ENCODE results near the gene KATNB1.

KATNB1 gene

GRCh38 chr16:57724531-57724930 lies 11.0 kb upstream of the KATNB1 start:
- peaks cover 0 to 45% (median 10%) of the 10 kb centered on the region in 4 experiments for H3K4me1 ChIP-seq (ENCODE audit: control extremely low read depth in 1 of 4, control insufficient read depth in 4 of 4, insufficient read depth in 4 of 4, low read length in 3 of 4)
- no peak overlapping the region for H3K27ac ChIP-seq (ENCODE audit: insufficient read depth in 1 of 2, low read depth in 1 of 2, low read length in 2 of 2, poor library complexity in 1 of 2, severe bottlenecking in 2 of 2)
- ChIA-PET POLR2A (interaction anchor here (0.6 to 2.0 kb wide), 2 partner anchors 35 to 73 kb away, joined by 3 to 5 read pairs; no protein-coding TSS in a partner anchor), CTCF (interaction anchor here (0.5 to 11.7 kb wide), 10 partner anchors 10 to 1098 kb away, joined by 3 to 72 read pairs (median 4); no protein-coding TSS in a partner anchor)
- no peaks in the 10 kb centered on the region for H3K36me3 ChIP-seq (ENCODE audit: control insufficient read depth in 4 of 4, insufficient read depth in 4 of 4, low read length in 3 of 4)
- no peak overlapping the region for H3K4me3 ChIP-seq (ENCODE audit: control insufficient read depth in 1 of 7, extremely low read depth in 1 of 7, insufficient read depth in 4 of 7, low read depth in 2 of 7, low read length in 6 of 7)
- H3K9me3 ChIP-seq (ENCODE audit: control extremely low read depth in 1 of 5, control insufficient read depth in 4 of 5, insufficient read depth in 2 of 5, low read depth in 1 of 5, low read length in 4 of 5) = no peaks in the 10 kb centered on the region
- WGBS (ENCODE audit: insufficient coverage) = 78% methylated on average over 11 of the region's 15 CpGs
- H3K27me3 ChIP-seq (replicated peaks in 2 of 5; ENCODE audit: control insufficient read depth in 4 of 5, insufficient read depth in 5 of 5, low read length in 4 of 5) = no peaks in the 10 kb centered on the region
- DNase-seq = peak in 2 of 3 donors; percentile 58 to 66

GRCh38 chr16:57725151-57725550 lies 10.4 kb upstream of the KATNB1 start:
- DNase-seq = peak in 2 of 3 donors; percentile 49 to 55

GRCh38 chr16:57725554-57725953 lies 10.0 kb upstream of the KATNB1 start:
- DNase-seq = no peak
- no peak overlapping the region for H3K4me3 ChIP-seq (ENCODE audit: control insufficient read depth in 1 of 7, extremely low read depth in 1 of 7, insufficient read depth in 4 of 7, low read depth in 2 of 7, low read length in 6 of 7)
- WGBS (ENCODE audit: insufficient coverage) = 100% methylated on average over 3 of the region's 5 CpGs
- POLR2A ChIA-PET = interaction anchor here (2.0 kb wide), 1 partner anchor 36 kb away, joined by 5 read pairs; no protein-coding TSS in a partner anchor
- H3K36me3 ChIP-seq (ENCODE audit: control insufficient read depth in 4 of 4, insufficient read depth in 4 of 4, low read length in 3 of 4) = no peaks in the 10 kb centered on the region
- no peak overlapping the region for H3K27ac ChIP-seq (ENCODE audit: insufficient read depth in 1 of 2, low read depth in 1 of 2, low read length in 2 of 2, poor library complexity in 1 of 2, severe bottlenecking in 2 of 2)
- CTCF ChIA-PET = interaction anchor here (0.9 to 11.7 kb wide), 7 partner anchors 11 to 134 kb away, joined by 3 to 72 read pairs (median 5); no protein-coding TSS in a partner anchor
- no peaks in the 10 kb centered on the region for H3K27me3 ChIP-seq (replicated peaks in 2 of 5; ENCODE audit: control insufficient read depth in 4 of 5, insufficient read depth in 5 of 5, low read length in 4 of 5)
- H3K9me3 ChIP-seq (ENCODE audit: control extremely low read depth in 1 of 5, control insufficient read depth in 4 of 5, insufficient read depth in 2 of 5, low read depth in 1 of 5, low read length in 4 of 5) = no peaks in the 10 kb centered on the region
- peaks cover 0 to 41% (median 8%) of the 10 kb centered on the region in 4 experiments for H3K4me1 ChIP-seq (ENCODE audit: control extremely low read depth in 1 of 4, control insufficient read depth in 4 of 4, insufficient read depth in 4 of 4, low read length in 3 of 4)

More at GRCh38 chr16:57725151-57725550, 10.4 kb upstream of the KATNB1 start:
- no peaks in the 10 kb centered on the region for H3K27me3 ChIP-seq (replicated peaks in 2 of 5; ENCODE audit: control insufficient read depth in 4 of 5, insufficient read depth in 5 of 5, low read length in 4 of 5)
- 100% methylated on average over 3 of the region's 5 CpGs for WGBS (ENCODE audit: insufficient coverage)
- no peaks in the 10 kb centered on the region for H3K9me3 ChIP-seq (ENCODE audit: control extremely low read depth in 1 of 5, control insufficient read depth in 4 of 5, insufficient read depth in 2 of 5, low read depth in 1 of 5, low read length in 4 of 5)
- H3K4me3 ChIP-seq (ENCODE audit: control insufficient read depth in 1 of 7, extremely low read depth in 1 of 7, insufficient read depth in 4 of 7, low read depth in 2 of 7, low read length in 6 of 7) = no peak overlapping the region
- H3K4me1 ChIP-seq (ENCODE audit: control extremely low read depth in 1 of 4, control insufficient read depth in 4 of 4, insufficient read depth in 4 of 4, low read length in 3 of 4) = peaks cover 0 to 45% (median 10%) of the 10 kb centered on the region in 4 experiments
- H3K36me3 ChIP-seq (ENCODE audit: control insufficient read depth in 4 of 4, insufficient read depth in 4 of 4, low read length in 3 of 4) = no peaks in the 10 kb centered on the region
- no peak overlapping the region for H3K27ac ChIP-seq (ENCODE audit: insufficient read depth in 1 of 2, low read depth in 1 of 2, low read length in 2 of 2, poor library complexity in 1 of 2, severe bottlenecking in 2 of 2)
- ChIA-PET CTCF (interaction anchor here (0.5 to 11.7 kb wide), 9 partner anchors 11 to 1098 kb away, joined by 3 to 72 read pairs (median 4); no protein-coding TSS in a partner anchor), POLR2A (interaction anchor here (0.6 to 2.0 kb wide), 2 partner anchors 35 to 74 kb away, joined by 3 to 5 read pairs; no protein-coding TSS in a partner anchor)

GRCh38 chr16:57725976-57726375 lies 9.6 kb upstream of the KATNB1 start:
- ChIA-PET CTCF (interaction anchor here (0.9 to 11.7 kb wide), 5 partner anchors 11 to 134 kb away, joined by 3 to 72 read pairs (median 14); no protein-coding TSS in a partner anchor), POLR2A (interaction anchor here (2.0 kb wide), 1 partner anchor 36 kb away, joined by 5 read pairs; no protein-coding TSS in a partner anchor)
- Histone ChIP-seq H3K4me3 (ENCODE audit: control insufficient read depth in 1 of 7, extremely low read depth in 1 of 7, insufficient read depth in 4 of 7, low read depth in 2 of 7, low read length in 6 of 7) (no peak overlapping the region), H3K27ac (ENCODE audit: insufficient read depth in 1 of 2, low read depth in 1 of 2, low read length in 2 of 2, poor library complexity in 1 of 2, severe bottlenecking in 2 of 2) (no peak overlapping the region), H3K27me3 (replicated peaks in 2 of 5; ENCODE audit: control insufficient read depth in 4 of 5, insufficient read depth in 5 of 5, low read length in 4 of 5) (no peaks in the 10 kb centered on the region), H3K4me1 (ENCODE audit: control extremely low read depth in 1 of 4, control insufficient read depth in 4 of 4, insufficient read depth in 4 of 4, low read length in 3 of 4) (peaks cover 0 to 40% (median 8%) of the 10 kb centered on the region in 4 experiments), H3K9me3 (ENCODE audit: control extremely low read depth in 1 of 5, control insufficient read depth in 4 of 5, insufficient read depth in 2 of 5, low read depth in 1 of 5, low read length in 4 of 5) (no peaks in the 10 kb centered on the region), H3K36me3 (ENCODE audit: control insufficient read depth in 4 of 4, insufficient read depth in 4 of 4, low read length in 3 of 4) (no peaks in the 10 kb centered on the region)
- DNase-seq = no peak
- WGBS (ENCODE audit: insufficient coverage) = 98% methylated on average over 29 of the region's 30 CpGs

GRCh38 chr16:57726433-57726947 lies 9.1 kb upstream of the KATNB1 start:
- CTCF ChIA-PET = interaction anchor here (0.9 to 11.7 kb wide), 8 partner anchors 10 to 135 kb away, joined by 3 to 72 read pairs (median 4); no protein-coding TSS in a partner anchor
- POLR2A ChIA-PET = interaction anchor here (2.0 kb wide), 1 partner anchor 37 kb away, joined by 5 read pairs; no protein-coding TSS in a partner anchor
- Histone ChIP-seq H3K9me3 (ENCODE audit: control extremely low read depth in 1 of 5, control insufficient read depth in 4 of 5, insufficient read depth in 2 of 5, low read depth in 1 of 5, low read length in 4 of 5) (no peaks in the 10 kb centered on the region), H3K27me3 (replicated peaks in 2 of 5; ENCODE audit: control insufficient read depth in 4 of 5, insufficient read depth in 5 of 5, low read length in 4 of 5) (no peaks in the 10 kb centered on the region), H3K4me1 (ENCODE audit: control extremely low read depth in 1 of 4, control insufficient read depth in 4 of 4, insufficient read depth in 4 of 4, low read length in 3 of 4) (peaks cover 0 to 39% (median 12%) of the 10 kb centered on the region in 4 experiments), H3K36me3 (ENCODE audit: control insufficient read depth in 4 of 4, insufficient read depth in 4 of 4, low read length in 3 of 4) (no peaks in the 10 kb centered on the region), H3K4me3 (ENCODE audit: control insufficient read depth in 1 of 7, extremely low read depth in 1 of 7, insufficient read depth in 4 of 7, low read depth in 2 of 7, low read length in 6 of 7) (no peak overlapping the region), H3K27ac (ENCODE audit: insufficient read depth in 1 of 2, low read depth in 1 of 2, low read length in 2 of 2, poor library complexity in 1 of 2, severe bottlenecking in 2 of 2) (no peak overlapping the region)
- 88% methylated on average over 4 of the region's 7 CpGs for WGBS (ENCODE audit: insufficient coverage)
- DNase-seq = no peak

- ChIA-PET POLR2A (no interaction called here), CTCF (interaction anchor here (1.0 to 11.7 kb wide), 6 partner anchors 43 to 152 kb away, joined by 3 to 72 read pairs (median 3); no protein-coding TSS in a partner anchor)
- no peak overlapping the region for H3K4me3 ChIP-seq (ENCODE audit: control insufficient read depth in 1 of 7, extremely low read depth in 1 of 7, insufficient read depth in 4 of 7, low read depth in 2 of 7, low read length in 6 of 7)
- DNase-seq = no peak
- H3K4me1 ChIP-seq (ENCODE audit: control extremely low read depth in 1 of 4, control insufficient read depth in 4 of 4, insufficient read depth in 4 of 4, low read length in 3 of 4) = peaks cover 0 to 29% (median 12%) of the 10 kb centered on the region in 4 experiments
- no peaks in the 10 kb centered on the region for H3K27me3 ChIP-seq (replicated peaks in 2 of 5; ENCODE audit: control insufficient read depth in 4 of 5, insufficient read depth in 5 of 5, low read length in 4 of 5)
- H3K36me3 ChIP-seq (ENCODE audit: control insufficient read depth in 4 of 4, insufficient read depth in 4 of 4, low read length in 3 of 4) = no peaks in the 10 kb centered on the region
- H3K27ac ChIP-seq (ENCODE audit: insufficient read depth in 1 of 2, low read depth in 1 of 2, low read length in 2 of 2, poor library complexity in 1 of 2, severe bottlenecking in 2 of 2) = no peak overlapping the region
- 90% methylated on average over 3 of the region's 4 CpGs for WGBS (ENCODE audit: insufficient coverage)
- H3K9me3 ChIP-seq (ENCODE audit: control extremely low read depth in 1 of 5, control insufficient read depth in 4 of 5, insufficient read depth in 2 of 5, low read depth in 1 of 5, low read length in 4 of 5) = no peaks in the 10 kb centered on the region
Observed at GRCh38 chr16:57727610-57728009, 8.0 kb upstream of the KATNB1 start.
